Smooth muscle cell (in vitro differentiated cells): ENCODE data around the gene TULP4. TPM values are rescaled to one million over a fixed set of nuclear protein-coding genes. Genes with fewer than 3 reads are reported as not detected.

Experiments used
- DNase-seq: peaks from one replicate; lab custom pipeline; 2025; ENCODE audit not compliant: unreplicated experiment; lab: John Stamatoyannopoulos, UW
- H2AFZ ChIP-seq: fragments of 200-600 bp; sonication (generic); 2 replicates; pipeline ENCODE4 v1.6.0; 2016; ENCODE audit warnings: antibody characterized with exemption, low read depth, mild to moderate bottlenecking
- H3F3A ChIP-seq: fragments of 200-600 bp; sonication (generic); 2 replicates; pipeline ENCODE4 v1.6.0; 2017; ENCODE audit warnings: antibody characterized with exemption, low read depth
- H3K27ac ChIP-seq: fragments of 200-600 bp; sonication (generic); 2 replicates; pipeline ENCODE4 v1.5.1; 2016; ENCODE audit warnings: low read depth, mild to moderate bottlenecking
- H3K27me3 ChIP-seq: fragments of 200-600 bp; sonication (generic); 2 replicates; pipeline ENCODE4 v1.6.1; 2016; ENCODE audit warnings: low read depth, mild to moderate bottlenecking
- H3K36me3 ChIP-seq: fragments of 200-600 bp; sonication (generic); 2 replicates; pipeline ENCODE4 v1.5.1; 2016; ENCODE audit warnings: low read depth
- H3K4me1 ChIP-seq: fragments of 200-600 bp; sonication (generic); 2 replicates; pipeline ENCODE4 v1.5.1; 2016; ENCODE audit warnings: low read depth
- H3K4me2 ChIP-seq: fragments of 200-600 bp; sonication (generic); 2 replicates; pipeline ENCODE4 v1.6.0; 2016; ENCODE audit warnings: mild to moderate bottlenecking
- H3K4me3 ChIP-seq: fragments of 200-600 bp; sonication (generic); 2 replicates; pipeline ENCODE4 v1.5.1; 2016; ENCODE audit warnings: mild to moderate bottlenecking
- H3K79me2 ChIP-seq: fragments of 200-600 bp; sonication (generic); 2 replicates; pipeline ENCODE4 v1.6.0; 2016; ENCODE audit warnings: low read depth, mild to moderate bottlenecking
- H3K9ac ChIP-seq: fragments of 200-600 bp; sonication (generic); 2 replicates; pipeline ENCODE4 v1.6.0; 2016; ENCODE audit warnings: low read depth
- H3K9me3 ChIP-seq: fragments of 200-600 bp; sonication (generic); replicated peaks from 2 replicates; pipeline ENCODE4 v1.5.1; 2016; ENCODE audit warnings: low read depth
- H4K20me1 ChIP-seq: fragments of 200-600 bp; sonication (generic); 2 replicates; pipeline ENCODE4 v1.6.0; 2016; ENCODE audit warnings: low read depth
- WGBS: methylation state at CpG from one replicate; pipeline ENCODE4 v1.1.7; 2016; ENCODE audit warnings: low lambda C conversion rate; 5-methylcytosine and 5-hydroxymethylcytosine counted together
- polyA plus RNA-seq: library from polyadenylated mRNA; unstranded; fragments of >200 nt; fragmentation: Nextera tagmentation; extraction: Ambion mirVana; gene quantifications from 2 replicates; pipeline ENCODE4 v1.2.1, GENCODE V29; 2016
- total RNA-seq: library from RNA; depleted of rRNA; stranded (reverse); fragments of >200 nt; gene quantifications from 2 replicates; pipeline ENCODE4 v1.2.3, GENCODE V29; 2014
- TF ChIP-seq, protein P1 (sequence below): fragments of 200-600 bp; sonication (generic); IDR thresholded peaks from 2 replicates; pipeline ENCODE4 v1.5.1; 2017; ENCODE audit warnings: borderline replicate concordance, mild to moderate bottlenecking, antibody characterized with exemption; ENCODE audit not compliant: insufficient read depth, poor library complexity, severe bottlenecking

TULP4 gene
- total and polyA plus RNA-seq, 2 experiments from 2014 or later: 16.1 to 85.0 TPM

- Histone ChIP-seq H4K20me1 (no peaks in the 10 kb centered on the region), H3K4me3 (no peak overlapping the region), H2AFZ (no peak overlapping the region), H3K4me1 (peaks cover 6% of the 10 kb centered on the region), H3K9ac (no peak overlapping the region), H3K79me2 (no peaks in the 10 kb centered on the region), H3K27me3 (no peaks in the 10 kb centered on the region), H3K36me3 (no peaks in the 10 kb centered on the region), H3F3A (no peaks in the 10 kb centered on the region), H3K9me3 (no peaks in the 10 kb centered on the region), H3K27ac (no peak overlapping the region), H3K4me2 (no peak overlapping the region)
- no peak for DNase-seq
- TF ChIP-seq, protein P1, sequence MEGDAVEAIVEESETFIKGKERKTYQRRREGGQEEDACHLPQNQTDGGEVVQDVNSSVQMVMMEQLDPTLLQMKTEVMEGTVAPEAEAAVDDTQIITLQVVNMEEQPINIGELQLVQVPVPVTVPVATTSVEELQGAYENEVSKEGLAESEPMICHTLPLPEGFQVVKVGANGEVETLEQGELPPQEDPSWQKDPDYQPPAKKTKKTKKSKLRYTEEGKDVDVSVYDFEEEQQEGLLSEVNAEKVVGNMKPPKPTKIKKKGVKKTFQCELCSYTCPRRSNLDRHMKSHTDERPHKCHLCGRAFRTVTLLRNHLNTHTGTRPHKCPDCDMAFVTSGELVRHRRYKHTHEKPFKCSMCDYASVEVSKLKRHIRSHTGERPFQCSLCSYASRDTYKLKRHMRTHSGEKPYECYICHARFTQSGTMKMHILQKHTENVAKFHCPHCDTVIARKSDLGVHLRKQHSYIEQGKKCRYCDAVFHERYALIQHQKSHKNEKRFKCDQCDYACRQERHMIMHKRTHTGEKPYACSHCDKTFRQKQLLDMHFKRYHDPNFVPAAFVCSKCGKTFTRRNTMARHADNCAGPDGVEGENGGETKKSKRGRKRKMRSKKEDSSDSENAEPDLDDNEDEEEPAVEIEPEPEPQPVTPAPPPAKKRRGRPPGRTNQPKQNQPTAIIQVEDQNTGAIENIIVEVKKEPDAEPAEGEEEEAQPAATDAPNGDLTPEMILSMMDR: no peak
- WGBS: 94% methylated on average over 8 of the region's 8 CpGs
Measured at GRCh38 chr6:158514991-158515390, 202.7 kb downstream of the TULP4 start.

DNA sequence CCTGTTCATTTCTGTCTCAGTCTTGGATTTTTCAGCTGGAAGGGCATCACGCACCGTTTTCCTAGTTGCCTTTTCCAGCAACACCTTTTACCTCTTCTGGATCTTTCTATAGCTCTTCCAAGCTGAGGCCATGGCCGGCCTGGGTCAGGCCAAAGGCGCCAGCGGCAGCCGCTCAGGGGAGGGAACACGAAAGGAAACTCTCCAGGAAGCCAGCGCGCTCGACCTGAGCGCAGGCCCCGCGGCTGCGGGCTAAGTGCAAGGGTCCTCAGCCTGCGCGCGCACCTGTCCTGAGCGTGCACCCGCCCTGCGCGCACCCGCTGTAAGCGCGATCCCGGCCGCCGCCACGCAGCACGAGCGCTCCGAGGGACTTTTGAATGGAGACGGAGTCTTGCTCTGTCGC, 203.8 kb downstream of the TULP4 start:
- Histone ChIP-seq H3K9ac (no peak overlapping the region), H3K27ac (no peak overlapping the region), H3K27me3 (no peaks in the 10 kb centered on the region), H4K20me1 (no peaks in the 10 kb centered on the region), H3K9me3 (no peaks in the 10 kb centered on the region), H3F3A (no peaks in the 10 kb centered on the region), H3K4me2 (no peak overlapping the region), H3K36me3 (no peaks in the 10 kb centered on the region), H3K79me2 (no peaks in the 10 kb centered on the region), H3K4me1 (peaks cover 6% of the 10 kb centered on the region), H3K4me3 (no peak overlapping the region), H2AFZ (no peak overlapping the region)
- TF ChIP-seq, protein P1: no peak
- WGBS: 98% methylated on average over 33 of the region's 33 CpGs
- DNase-seq: no peak

- no peak for DNase-seq
- Histone ChIP-seq H3K9ac (no peak overlapping the region), H3K4me1 (peaks cover 6% of the 10 kb centered on the region), H3K9me3 (no peaks in the 10 kb centered on the region), H2AFZ (no peak overlapping the region), H4K20me1 (no peaks in the 10 kb centered on the region), H3K4me3 (no peak overlapping the region), H3K27ac (no peak overlapping the region), H3K79me2 (no peaks in the 10 kb centered on the region), H3K27me3 (no peaks in the 10 kb centered on the region), H3F3A (no peaks in the 10 kb centered on the region), H3K4me2 (no peak overlapping the region), H3K36me3 (no peaks in the 10 kb centered on the region)
- TF ChIP-seq, protein P1: no peak
- WGBS: 96% methylated on average over 8 of the region's 8 CpGs
Measured at GRCh38 chr6:158517038-158517437, 204.8 kb downstream of the TULP4 start.

GRCh38 chr6:158517581-158517980, 205.3 kb downstream of the TULP4 start:
- no peaks in the 10 kb centered on the region for H3K36me3 ChIP-seq
- TF ChIP-seq, protein P1: no peak
- H3K9me3 ChIP-seq: no peaks in the 10 kb centered on the region
- no peak for DNase-seq
- peaks cover 6% of the 10 kb centered on the region for H3K4me1 ChIP-seq
- H3K9ac ChIP-seq: no peak overlapping the region
- H3K4me3 ChIP-seq: no peak overlapping the region
- no peaks in the 10 kb centered on the region for H3F3A ChIP-seq
- no peak overlapping the region for H3K27ac ChIP-seq
- H2AFZ ChIP-seq: no peak overlapping the region
- H3K4me2 ChIP-seq: no peak overlapping the region
- H4K20me1 ChIP-seq: no peaks in the 10 kb centered on the region
- no peaks in the 10 kb centered on the region for H3K27me3 ChIP-seq
- no peaks in the 10 kb centered on the region for H3K79me2 ChIP-seq
- 93% methylated on average over 5 of the region's 5 CpGs for WGBS
